T-helper 17 cell (primary cell): ENCODE data around the gene CHKA. TPM values are rescaled to one million over a fixed set of nuclear protein-coding genes. Genes with fewer than 3 reads are reported as not detected.

Experiments used
- ATAC-seq: fragments of 150-1000 bp; cut with Tn5 transposase; 2 replicates; pipeline ENCODE4 v1.10.0; 2021; ENCODE audit warnings: mild to moderate bottlenecking, moderate library complexity
- DNase-seq, 3 donors: peaks; one replicate each; pipeline versions ENCODE4 v3.0.0 to v3.0.0-alpha.2; 2020 to 2021
- H3K9me3 ChIP-seq: one replicate; pipeline ENCODE4 v1.7.0; 2013; ENCODE audit warnings: low read length, mild to moderate bottlenecking; ENCODE audit not compliant: control insufficient read depth, poor library complexity, severe bottlenecking
- H3K27ac Mint-ChIP-seq: one replicate; pipeline ENCODE4 v1.8.0; 2022; ENCODE audit warnings: mild to moderate bottlenecking, moderate library complexity, mixed read lengths
- H3K27me3 Mint-ChIP-seq: one replicate; pipeline ENCODE4 v1.8.0; 2022; ENCODE audit warnings: mixed read lengths
- H3K36me3 Mint-ChIP-seq: one replicate; pipeline ENCODE4 v1.8.0; 2022; ENCODE audit warnings: low read depth, mixed read lengths
- H3K4me1 Mint-ChIP-seq: one replicate; pipeline ENCODE4 v1.8.0; 2022; ENCODE audit warnings: mild to moderate bottlenecking, mixed read lengths
- H3K4me3 Mint-ChIP-seq: one replicate; pipeline ENCODE4 v1.8.0; 2022; ENCODE audit warnings: mild to moderate bottlenecking, moderate library complexity, mixed read lengths
- total RNA-seq, 4 donors: library from RNA in 2 of 4; stranded (reverse) in 2 of 4; gene quantifications; one replicate each; pipeline ENCODE4 v1.2.3 and lab custom pipeline; 2022 to 2026

CHKA gene
- total RNA-seq, 2 donors from 2014 or later = 7.4 to 9.8 TPM

GRCh38 chr11:68149417-68149816, 28.2 kb upstream of the CHKA start:
- H3K27ac Mint-ChIP-seq = no peak overlapping the region
- no peaks in the 10 kb centered on the region for H3K9me3 ChIP-seq
- H3K4me1 Mint-ChIP-seq = peaks cover 10% of the 10 kb centered on the region
- no peak overlapping the region for H3K4me3 Mint-ChIP-seq
- no peak for ATAC-seq
- H3K27me3 Mint-ChIP-seq = peaks cover 5% of the 10 kb centered on the region
- H3K36me3 Mint-ChIP-seq = no peaks in the 10 kb centered on the region
- DNase-seq = no peak

DNA sequence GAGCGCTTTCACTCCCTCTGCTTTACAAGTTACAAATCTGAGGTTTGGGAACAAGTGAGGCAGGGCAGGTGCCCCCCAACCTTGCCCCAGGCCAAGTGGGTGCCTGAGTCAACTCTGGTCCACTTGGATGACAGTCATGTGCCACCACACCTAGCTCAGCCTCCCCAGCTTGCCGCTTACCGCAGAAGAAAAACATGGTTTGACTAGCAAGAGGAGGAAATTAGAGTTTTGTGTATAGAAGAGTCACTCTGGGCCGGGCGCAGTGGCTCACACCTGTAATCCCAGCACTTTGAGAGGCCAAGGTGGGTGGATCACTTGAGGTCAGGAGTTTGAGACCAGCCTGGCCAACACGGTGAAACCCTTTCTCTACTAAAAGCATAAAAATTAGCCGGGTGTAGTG, 27.7 kb upstream of the CHKA start:
- DNase-seq = no peak
- no peaks in the 10 kb centered on the region for H3K9me3 ChIP-seq
- ATAC-seq = no peak
- Mint-ChIP-seq H3K4me3 (no peak overlapping the region), H3K27ac (no peak overlapping the region), H3K36me3 (no peaks in the 10 kb centered on the region), H3K4me1 (peaks cover 10% of the 10 kb centered on the region), H3K27me3 (peaks cover 5% of the 10 kb centered on the region)

DNA sequence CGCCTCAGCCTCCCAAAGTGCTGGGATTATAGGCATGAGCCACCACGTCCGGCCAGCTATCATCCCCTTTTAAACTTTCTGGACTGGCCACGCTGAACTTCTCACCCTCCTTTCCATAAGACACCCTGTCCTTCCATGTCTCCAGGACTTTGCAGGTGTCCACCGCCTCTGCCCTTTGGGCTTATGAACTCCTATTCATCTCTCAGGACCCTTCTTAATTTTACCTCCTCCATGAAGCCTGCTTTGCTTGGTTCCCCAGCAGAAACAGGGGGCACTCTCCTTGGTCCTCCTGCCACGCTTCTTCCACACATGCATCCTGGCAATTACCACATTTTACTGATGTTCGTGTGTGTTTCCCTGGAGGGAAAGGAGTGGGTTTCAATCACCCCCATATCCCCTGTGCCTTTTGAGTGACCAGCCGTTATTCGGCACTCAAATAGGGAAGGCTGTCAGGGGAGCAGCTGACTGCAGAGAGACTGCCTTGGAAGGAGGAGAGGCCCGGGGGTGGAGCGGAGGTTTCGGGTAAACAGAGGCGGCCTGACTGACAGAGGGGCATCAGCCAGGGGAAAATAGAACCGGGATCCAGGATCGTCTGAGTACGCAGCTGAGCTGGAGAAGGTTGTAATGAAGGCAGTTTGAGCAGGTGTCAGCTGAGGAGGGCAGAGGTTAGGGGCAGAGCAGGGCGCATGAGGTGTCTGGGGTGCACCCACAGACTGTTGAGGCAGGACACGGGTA, 27.1 kb upstream of the CHKA start:
- peaks cover 5% of the 10 kb centered on the region for H3K27me3 Mint-ChIP-seq
- H3K36me3 Mint-ChIP-seq = no peaks in the 10 kb centered on the region
- no peak overlapping the region for H3K27ac Mint-ChIP-seq
- H3K9me3 ChIP-seq = no peaks in the 10 kb centered on the region
- ATAC-seq = no peak
- no peak for DNase-seq
- H3K4me1 Mint-ChIP-seq = peaks cover 10% of the 10 kb centered on the region
- H3K4me3 Mint-ChIP-seq = no peak overlapping the region

DNA sequence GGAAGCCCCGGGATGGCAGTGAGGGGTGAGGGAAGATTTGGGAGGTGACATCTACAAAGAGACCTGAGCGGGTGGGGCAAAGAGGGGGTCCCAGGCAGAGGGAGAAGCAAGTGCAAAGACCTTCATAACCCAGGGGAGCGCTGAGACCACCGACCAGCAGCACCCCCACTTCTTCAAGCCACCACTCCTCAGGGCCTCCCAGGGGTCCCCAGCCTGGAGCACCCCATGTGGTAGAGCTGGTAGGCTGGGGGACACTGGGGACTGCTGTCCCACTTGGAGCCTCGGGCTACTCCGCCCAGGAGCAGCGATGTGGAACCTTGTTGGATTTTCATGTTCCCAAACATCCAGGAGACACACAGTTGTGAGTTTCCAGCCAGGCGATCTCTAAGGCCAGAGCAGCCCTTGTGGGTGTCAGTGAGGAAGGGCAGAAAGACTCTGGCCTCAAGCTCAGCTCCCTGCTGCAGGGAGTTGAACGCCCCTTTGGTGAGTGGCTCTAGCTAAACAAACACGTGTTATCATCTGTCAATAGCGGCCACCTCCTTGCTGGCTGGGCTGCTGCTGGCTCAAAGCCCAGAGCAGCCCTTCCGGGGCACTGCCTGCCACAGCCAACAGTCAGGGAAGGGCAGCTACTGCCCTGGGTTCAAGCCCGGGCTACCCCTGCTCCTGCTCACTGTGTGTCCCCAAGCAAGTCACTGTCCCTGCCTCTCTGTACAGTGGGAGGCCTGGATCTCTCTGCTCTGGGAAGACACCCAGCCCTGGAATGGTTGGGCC, 25.7 kb upstream of the CHKA start:
- Mint-ChIP-seq H3K4me3 (no peak overlapping the region), H3K4me1 (peaks cover 9% of the 10 kb centered on the region), H3K36me3 (no peaks in the 10 kb centered on the region), H3K27ac (no peak overlapping the region), H3K27me3 (peaks cover 5% of the 10 kb centered on the region)
- DNase-seq (no peak), ATAC-seq (no peak)
- H3K9me3 ChIP-seq = no peaks in the 10 kb centered on the region

GRCh38 chr11:68146010-68146540, 24.9 kb upstream of the CHKA start:
- DNase-seq (no peak), ATAC-seq (no peak)
- no peak overlapping the region for H3K27ac Mint-ChIP-seq
- H3K36me3 Mint-ChIP-seq = no peaks in the 10 kb centered on the region
- H3K9me3 ChIP-seq = no peaks in the 10 kb centered on the region
- H3K4me3 Mint-ChIP-seq = no peak overlapping the region
- H3K27me3 Mint-ChIP-seq = peaks cover 5% of the 10 kb centered on the region
- peaks cover 14% of the 10 kb centered on the region for H3K4me1 Mint-ChIP-seq

DNA sequence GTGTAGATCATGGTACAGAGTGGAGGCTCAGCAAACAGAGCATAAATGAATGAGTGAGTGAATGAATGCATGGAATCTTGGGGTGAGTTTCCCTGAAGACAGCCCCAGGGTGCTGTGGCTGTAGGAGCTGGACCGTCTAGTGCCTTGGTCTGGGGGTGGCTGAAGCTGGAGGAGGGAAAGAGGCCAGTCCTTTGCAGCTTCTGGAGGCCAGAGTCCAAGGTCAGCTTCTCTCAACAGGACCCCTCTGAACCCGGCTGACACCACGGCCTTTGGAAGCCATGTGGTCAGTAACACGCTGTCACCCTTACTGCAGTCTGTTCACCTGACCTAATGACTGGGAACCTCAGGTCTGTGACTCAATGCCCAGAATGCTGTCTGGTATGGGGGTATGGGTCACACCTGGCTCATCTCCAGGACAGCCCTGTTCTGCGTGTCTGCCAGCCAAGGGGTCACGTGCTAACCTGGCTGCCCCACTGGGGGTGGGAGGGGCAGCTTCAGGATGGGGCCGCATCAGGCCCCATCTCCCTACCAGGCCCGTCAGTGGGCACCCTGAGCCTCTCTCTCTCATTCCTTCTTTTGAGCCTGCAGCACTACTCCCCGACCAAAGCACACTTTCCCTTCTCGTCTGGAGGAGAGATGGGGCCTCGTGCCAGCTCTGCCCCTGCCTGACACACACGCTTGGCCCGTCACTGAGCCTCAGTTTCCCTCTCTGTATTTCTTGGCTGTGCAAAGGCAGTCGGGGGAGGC, 24.1 kb upstream of the CHKA start:
- H3K4me3 Mint-ChIP-seq = no peak overlapping the region
- H3K27ac Mint-ChIP-seq = no peak overlapping the region
- DNase-seq (no peak), ATAC-seq (no peak)
- H3K9me3 ChIP-seq = no peaks in the 10 kb centered on the region
- peaks cover 14% of the 10 kb centered on the region for H3K4me1 Mint-ChIP-seq
- no peaks in the 10 kb centered on the region for H3K36me3 Mint-ChIP-seq
- peaks cover 5% of the 10 kb centered on the region for H3K27me3 Mint-ChIP-seq

DNA sequence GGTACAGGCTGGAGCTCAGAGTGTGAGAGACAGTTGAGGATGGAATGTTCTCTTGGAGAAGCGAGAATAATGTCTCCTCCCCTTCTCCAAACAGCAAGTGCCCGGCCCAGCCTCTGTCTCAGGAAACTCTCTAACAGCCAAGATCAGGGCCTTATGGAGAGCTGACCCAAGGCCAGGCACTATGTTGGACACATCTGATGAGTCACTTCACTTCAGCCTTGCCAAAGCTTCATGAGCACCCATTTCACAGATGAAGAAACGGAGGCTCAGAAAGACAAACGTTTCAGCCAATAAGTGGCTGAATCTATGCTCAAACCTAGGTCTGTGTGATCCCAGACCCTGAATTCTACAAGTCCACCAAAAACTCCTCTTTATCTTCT, 22.1 kb upstream of the CHKA start:
- Mint-ChIP-seq H3K27me3 (peaks cover 3% of the 10 kb centered on the region), H3K36me3 (no peaks in the 10 kb centered on the region), H3K4me1 (peaks cover 14% of the 10 kb centered on the region), H3K27ac (no peak overlapping the region), H3K4me3 (no peak overlapping the region)
- H3K9me3 ChIP-seq = no peaks in the 10 kb centered on the region
- DNase-seq = no peak
- no peak for ATAC-seq

- DNase-seq = no peak
- no peaks in the 10 kb centered on the region for H3K9me3 ChIP-seq
- peaks cover 12% of the 10 kb centered on the region for H3K4me1 Mint-ChIP-seq
- no peaks in the 10 kb centered on the region for H3K36me3 Mint-ChIP-seq
- no peak overlapping the region for H3K4me3 Mint-ChIP-seq
- H3K27me3 Mint-ChIP-seq = no peaks in the 10 kb centered on the region
- no peak overlapping the region for H3K27ac Mint-ChIP-seq
- no peak for ATAC-seq
These were observed 21.5 kb upstream of the CHKA start for GRCh38 chr11:68142441-68143309.

- Mint-ChIP-seq H3K4me3 (peak overlapping the region; percentile 41), H3K36me3 (no peaks in the 10 kb centered on the region), H3K4me1 (peaks cover 12% of the 10 kb centered on the region), H3K27me3 (no peaks in the 10 kb centered on the region), H3K27ac (no peak overlapping the region)
- DNase-seq (no peak), ATAC-seq (peak; percentile 53)
- no peaks in the 10 kb centered on the region for H3K9me3 ChIP-seq
These were observed 20.8 kb upstream of the CHKA start for GRCh38 chr11:68142028-68142412.

- Mint-ChIP-seq H3K4me1 (peaks cover 12% of the 10 kb centered on the region), H3K27ac (no peak overlapping the region), H3K27me3 (no peaks in the 10 kb centered on the region), H3K4me3 (no peak overlapping the region), H3K36me3 (no peaks in the 10 kb centered on the region)
- ATAC-seq (no peak), DNase-seq (no peak)
- no peaks in the 10 kb centered on the region for H3K9me3 ChIP-seq
These were observed 20.2 kb upstream of the CHKA start for GRCh38 chr11:68141246-68142027.

- DNase-seq (no peak), ATAC-seq (no peak)
- Mint-ChIP-seq H3K27ac (no peak overlapping the region), H3K27me3 (no peaks in the 10 kb centered on the region), H3K4me3 (no peak overlapping the region), H3K4me1 (peaks cover 12% of the 10 kb centered on the region), H3K36me3 (no peaks in the 10 kb centered on the region)
- no peaks in the 10 kb centered on the region for H3K9me3 ChIP-seq
These were observed 19.5 kb upstream of the CHKA start for GRCh38 chr11:68140496-68141245.
